Nucleus accumbens (tissue), 56 donors: ENCODE results near the gene POLR1B.
"Not testable (repeated sequence)": the region's sequence is repeated elsewhere in the genome, so short reads cannot be mapped to it uniquely, and the experiment has no call there.

Experiments
- DNase-seq, 56 donors: peaks; one replicate each; lab custom pipeline; 2025; lab: John Stamatoyannopoulos, UW

Gene POLR1B, protein sequence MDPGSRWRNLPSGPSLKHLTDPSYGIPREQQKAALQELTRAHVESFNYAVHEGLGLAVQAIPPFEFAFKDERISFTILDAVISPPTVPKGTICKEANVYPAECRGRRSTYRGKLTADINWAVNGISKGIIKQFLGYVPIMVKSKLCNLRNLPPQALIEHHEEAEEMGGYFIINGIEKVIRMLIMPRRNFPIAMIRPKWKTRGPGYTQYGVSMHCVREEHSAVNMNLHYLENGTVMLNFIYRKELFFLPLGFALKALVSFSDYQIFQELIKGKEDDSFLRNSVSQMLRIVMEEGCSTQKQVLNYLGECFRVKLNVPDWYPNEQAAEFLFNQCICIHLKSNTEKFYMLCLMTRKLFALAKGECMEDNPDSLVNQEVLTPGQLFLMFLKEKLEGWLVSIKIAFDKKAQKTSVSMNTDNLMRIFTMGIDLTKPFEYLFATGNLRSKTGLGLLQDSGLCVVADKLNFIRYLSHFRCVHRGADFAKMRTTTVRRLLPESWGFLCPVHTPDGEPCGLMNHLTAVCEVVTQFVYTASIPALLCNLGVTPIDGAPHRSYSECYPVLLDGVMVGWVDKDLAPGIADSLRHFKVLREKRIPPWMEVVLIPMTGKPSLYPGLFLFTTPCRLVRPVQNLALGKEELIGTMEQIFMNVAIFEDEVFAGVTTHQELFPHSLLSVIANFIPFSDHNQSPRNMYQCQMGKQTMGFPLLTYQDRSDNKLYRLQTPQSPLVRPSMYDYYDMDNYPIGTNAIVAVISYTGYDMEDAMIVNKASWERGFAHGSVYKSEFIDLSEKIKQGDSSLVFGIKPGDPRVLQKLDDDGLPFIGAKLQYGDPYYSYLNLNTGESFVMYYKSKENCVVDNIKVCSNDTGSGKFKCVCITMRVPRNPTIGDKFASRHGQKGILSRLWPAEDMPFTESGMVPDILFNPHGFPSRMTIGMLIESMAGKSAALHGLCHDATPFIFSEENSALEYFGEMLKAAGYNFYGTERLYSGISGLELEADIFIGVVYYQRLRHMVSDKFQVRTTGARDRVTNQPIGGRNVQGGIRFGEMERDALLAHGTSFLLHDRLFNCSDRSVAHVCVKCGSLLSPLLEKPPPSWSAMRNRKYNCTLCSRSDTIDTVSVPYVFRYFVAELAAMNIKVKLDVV

DNA sequence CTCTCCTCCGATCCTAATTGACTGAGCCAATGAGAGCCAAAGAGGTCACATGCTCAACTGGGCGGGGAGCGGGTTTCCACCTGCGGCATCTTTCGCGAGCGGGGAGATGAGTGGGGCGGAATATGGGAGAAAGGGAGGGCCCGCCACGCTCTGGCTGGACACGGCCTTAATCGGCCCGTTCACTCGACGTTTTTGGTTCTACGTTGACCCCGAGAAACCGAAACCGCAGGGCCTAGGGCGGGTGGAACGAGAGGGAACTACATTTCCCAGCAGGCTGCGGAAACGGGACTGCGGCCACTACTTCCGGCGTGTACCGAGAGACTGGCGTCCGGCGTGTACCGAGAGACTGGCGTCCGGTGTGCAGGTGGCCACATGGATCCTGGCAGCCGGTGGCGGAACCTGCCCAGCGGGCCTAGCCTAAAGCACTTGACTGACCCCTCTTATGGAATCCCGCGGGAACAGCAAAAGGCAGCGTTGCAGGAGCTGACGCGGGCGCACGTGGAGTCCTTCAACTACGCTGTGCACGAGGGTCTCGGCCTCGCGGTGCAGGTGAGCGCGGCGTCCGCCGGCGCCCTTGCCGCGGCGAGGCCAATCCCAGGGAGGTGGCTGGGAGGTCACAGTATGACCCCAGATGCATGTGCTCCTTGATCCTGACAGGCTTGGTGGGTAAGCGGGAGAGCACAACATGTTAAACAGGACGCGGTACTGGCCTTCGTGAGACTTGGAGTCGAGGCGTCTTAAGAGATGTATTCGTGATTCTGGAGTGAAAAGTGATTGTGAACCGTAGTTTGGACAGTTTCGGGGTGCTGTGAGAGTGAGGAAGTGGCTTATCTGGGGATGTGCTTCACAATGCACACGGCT, at the start of gene POLR1B:
Gene POLR1B, plus strand, starts transcription at position 343 of the 861 bp plus-strand sequence. Its CDS starts 30 bp downstream, at position 373.
- DNase-seq = peak in 55 of 56 donors; percentile 56 to 97 (median 89)

DNA sequence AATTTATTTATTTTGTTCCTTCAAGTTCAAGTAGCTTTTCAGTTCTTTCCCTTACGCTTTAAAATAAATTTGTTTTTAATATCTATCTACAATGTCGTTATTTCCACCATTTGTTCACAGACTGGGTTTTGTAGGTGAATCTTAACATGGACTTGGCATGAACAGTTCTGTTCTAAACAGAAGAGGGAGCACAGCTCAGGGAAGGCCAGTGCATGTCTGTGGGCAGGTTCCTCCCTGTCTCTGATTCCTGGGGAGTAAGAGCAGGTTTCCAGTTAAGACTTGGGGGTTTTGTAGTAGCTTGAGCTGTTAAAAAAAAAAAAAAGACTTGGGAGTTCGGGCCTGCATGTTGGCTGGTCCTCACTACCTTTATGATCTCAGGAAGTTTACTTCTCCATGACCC, 49.2 kb upstream of the POLR1B start:
- DNase-seq = no peak

DNA sequence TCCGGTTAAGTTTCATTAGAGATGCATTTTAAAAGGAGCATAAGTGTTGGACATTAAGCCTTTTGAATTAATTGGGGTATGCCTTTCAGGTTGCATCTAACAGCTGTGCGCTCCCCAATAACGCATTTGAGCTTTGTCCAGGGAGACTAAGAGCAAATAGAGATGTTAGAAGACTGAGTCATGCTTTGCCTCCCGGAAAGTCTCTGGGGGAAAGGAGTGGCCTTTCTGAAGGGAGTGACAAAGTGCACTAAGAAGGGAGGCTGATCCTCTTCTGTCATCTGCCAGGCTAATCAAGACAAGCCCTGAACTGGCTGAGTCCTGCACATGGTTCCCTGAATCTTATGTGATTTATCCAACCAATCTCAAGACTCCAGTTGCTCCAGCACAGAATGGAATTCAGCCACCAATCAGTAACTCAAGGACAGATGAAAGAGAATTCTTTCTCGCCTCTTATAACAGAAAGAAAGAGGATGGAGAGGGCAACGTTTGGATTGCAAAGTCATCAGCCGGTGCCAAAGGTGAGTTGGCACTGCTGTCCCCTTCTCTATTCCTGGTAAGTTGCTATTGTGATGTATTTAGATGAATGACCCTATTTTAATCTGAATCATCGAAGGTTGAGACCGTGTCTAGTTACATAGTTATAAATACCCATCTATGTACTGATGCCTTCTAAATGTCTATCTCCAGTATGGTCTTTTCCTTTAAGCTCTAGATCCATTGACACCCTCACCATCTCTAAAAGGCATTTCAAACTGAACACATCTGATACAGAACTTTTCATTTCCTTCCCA, 48.2 kb upstream of the POLR1B start:
- DNase-seq = peak in 3 of 56 donors; percentile 7 to 30 (median 10)

DNA sequence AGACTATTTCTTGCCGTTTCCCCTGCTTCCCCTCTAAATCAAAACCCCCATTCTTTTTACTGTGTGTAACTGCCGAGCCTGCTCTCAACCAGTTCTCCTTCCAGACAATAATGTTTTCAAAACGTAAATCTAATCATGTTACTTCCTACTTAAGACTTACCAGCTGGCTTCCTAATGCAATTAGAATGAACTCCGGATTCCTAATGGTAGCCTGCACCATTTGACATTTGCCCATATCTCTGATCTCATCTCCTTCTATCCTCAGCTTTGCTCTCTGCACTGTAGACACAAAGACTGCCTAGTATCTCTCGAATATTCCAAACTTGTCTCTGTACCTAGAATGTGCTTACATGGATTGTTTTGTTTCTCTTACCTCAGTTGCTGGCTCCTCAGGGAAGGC, 47.4 kb upstream of the POLR1B start:
- DNase-seq = no peak

DNA sequence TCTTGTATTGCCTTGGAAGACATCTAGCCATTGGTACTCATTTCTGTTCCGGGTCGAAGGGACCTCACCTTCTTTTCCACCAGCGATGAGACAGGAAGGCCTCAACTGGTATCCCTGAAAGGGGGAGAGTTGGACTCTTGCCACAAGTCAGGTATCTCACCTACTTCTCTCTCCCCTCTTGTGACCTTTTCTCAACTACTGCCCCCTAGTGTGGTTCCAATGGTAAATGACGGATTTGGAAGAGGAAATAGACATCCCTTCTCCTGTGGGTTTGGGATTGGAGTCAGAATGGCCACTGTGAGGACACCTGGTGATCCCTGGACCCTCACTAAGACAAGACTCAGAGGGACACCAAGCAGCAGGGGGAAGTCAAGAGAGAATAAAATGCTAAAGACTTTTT, 46.4 kb upstream of the POLR1B start:
- not testable (repeated sequence) for DNase-seq

DNA sequence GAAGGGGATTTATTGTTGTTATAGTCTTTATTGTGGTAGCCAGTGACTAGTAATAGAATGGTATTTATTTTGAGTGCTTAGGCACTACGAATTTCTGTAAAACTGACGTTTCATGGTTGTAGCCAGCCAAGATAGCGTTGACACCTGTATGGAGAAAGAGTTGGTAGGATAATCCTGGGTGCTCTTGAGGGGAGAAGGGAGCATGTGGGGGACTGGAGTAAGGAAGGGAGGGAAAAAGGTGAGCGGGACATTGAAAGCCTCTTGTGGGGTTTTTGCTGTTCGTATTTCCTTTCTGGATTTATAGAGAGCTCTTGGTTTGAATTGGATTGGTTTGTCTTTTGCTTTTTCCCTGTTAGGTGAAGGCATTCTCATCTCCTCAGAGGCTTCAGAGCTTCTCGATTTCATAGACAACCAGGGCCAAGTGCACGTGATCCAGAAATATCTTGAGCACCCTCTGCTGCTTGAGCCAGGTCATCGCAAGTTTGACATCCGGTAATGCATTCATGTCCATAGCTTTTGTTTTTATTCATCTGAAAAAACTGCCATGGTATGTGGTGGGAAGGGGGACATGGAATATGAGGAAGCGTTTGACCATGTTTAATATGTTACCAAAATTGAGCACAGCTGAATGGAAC, 41.3 kb upstream of the POLR1B start:
- peak in 14 of 56 donors; percentile 3 to 59 (median 20) for DNase-seq

DNA sequence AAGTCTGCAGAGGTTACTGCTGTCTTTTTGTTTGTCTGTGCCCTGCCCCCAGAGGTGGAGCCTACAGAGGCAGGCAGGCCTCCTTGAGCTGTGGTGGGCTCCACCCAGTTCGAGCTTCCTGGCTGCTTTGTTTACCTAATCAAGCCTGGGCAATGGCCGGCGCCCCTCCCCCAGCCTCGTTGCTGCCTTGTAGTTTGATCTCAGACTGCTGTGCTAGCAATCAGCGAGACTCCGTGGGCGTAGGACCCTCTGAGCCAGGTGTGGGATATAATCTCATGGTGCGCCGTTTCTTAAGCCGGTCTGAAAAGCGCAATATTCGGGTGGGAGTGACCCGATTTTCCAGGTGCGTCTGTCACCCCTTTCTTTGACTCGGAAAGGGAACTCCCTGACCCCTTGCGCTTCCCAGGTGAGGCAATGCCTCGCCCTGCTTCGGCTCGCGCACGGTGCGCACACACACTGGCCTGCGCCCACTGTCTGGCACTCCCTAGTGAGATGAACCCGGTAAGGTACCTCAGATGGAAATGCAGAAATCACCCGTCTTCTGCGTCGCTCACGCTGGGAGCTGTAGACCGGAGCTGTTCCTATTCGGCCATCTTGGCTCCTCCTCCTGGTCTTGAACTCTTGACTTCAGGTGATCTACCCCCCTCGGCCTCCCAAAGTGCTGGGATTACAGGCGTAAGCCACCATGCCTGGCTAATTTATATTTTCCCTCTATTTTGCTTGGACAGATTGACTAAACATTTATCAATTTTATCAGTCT, 32.8 kb upstream of the POLR1B start:
- DNase-seq = not testable (repeated sequence)

DNA sequence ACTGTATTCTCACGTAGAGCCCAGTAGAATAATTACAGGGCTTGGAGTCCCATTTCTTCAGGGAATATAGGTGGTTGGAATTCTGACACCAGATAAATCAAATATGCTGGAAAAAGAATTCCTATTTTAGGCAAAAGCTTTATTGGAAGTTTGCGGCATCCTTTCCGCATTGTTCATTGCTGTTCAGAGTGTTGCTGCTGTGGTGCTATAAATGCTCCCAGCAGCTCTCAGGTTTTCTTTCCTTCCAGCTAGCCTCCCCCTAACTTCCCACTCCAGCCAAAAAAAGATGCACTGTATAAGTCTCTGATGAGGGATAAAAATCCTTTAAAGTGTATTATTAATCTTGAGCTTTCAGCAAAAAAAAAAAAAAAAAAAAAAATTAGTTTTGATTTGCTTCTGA, 25.5 kb upstream of the POLR1B start:
- DNase-seq = peak in 5 of 56 donors; percentile 11 to 36 (median 33)

DNA sequence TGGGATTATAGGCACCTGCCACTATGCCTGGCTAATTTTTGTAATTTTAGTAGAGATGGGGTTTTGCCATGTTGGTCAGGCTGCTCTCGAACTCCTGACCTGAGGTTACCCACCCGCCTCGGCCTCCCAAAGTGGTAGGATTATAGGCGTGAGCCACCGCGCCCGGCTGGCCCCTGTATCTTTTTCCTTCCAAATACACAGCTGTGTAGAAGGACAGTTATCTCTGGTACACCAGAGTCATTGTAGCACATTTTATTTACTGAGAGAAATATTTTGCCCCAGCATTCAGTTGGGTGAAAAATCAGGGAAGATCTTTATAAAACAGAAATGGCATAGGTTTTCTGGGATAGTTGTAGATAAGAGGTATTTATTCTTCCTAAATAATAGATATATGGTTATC, 23.5 kb upstream of the POLR1B start:
- DNase-seq = no peak

DNA sequence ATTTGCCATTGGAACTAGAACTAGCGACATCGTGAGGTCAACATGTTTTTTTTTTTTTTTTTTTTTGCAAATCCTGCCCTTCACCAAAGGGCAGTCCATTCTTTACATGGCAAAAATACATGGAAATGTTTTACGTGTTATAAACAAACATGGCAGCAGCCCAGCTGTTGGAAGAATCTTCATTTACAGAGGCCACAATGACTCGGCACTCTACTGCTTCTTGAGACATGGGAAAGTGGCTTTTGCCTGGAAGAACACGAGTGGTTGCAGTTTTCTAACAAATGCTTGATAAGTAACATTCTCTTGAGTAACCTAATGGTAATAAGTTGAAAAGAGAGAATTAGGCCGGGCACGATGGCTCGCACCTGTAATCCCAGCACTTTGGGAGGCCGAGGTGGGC, 22.8 kb upstream of the POLR1B start:
- no peak for DNase-seq

DNA sequence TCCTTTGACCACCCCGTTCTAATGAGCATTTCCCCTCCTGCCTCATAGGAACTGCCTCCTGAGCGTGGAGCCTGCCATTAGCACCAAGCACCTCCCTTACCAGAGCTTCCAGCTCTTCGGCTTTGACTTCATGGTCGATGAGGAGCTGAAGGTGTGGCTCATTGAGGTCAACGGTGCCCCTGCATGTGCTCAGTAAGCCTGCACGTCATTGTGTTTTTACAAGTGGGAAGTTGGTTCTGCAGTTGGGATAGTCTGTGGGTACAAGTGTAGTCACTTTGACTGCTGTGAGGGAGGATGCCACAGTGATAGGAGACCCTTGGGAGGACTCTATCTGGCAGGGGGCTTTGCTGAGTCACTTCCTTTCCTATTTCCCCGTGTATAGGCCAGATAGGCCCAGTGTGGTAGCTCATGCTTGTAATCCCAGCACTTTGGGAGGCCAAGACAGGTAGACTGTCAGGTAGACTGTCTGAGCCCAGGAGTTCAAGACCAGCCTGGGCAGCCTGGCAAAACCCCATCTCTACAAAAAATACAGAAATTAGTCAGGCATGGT, 22.0 kb upstream of the POLR1B start:
- DNase-seq = no peak

DNA sequence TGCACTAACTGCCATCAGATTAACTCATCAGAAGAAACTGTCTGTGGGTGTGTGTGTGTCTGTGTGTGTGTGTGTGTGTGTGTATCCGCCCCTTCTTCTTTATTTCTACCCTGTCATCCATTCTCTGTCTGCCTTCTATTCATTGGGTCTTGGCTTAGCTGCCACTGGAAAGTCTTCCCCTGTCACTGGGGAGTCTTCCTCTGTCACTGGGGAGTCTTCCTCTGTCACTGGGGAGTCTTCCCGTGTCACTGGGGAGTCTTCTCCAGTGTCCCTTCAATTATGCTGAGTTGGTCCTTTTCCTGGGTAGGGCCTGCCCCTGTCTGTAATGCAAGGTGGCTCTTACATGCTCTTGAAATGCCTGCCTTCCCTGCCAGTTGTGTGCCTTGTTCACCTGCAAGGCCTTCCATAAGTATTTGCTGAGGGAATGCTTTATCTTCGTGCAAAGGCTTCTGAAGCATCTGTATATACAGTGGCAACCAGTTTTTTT, 18.9 kb upstream of the POLR1B start:
- DNase-seq = no peak

DNA sequence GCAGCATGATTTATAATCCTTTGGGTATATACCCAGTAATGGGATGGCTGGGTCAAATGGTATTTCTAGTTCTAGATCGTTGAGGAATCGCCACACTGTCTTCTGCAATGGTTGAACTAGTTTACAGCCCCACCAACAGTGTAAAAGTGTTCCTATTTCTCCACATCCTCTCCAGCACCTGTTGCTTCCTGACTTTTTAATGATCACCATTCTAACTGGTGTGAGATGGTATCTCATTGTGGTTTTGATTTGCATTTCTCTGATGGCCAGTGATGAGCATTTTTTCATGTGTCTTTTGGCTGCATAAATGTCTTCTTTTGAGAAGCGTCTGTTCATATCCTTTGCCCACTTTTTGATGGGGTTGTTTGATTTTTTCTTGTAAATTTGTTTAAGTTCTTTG, 18.0 kb upstream of the POLR1B start:
- DNase-seq = not testable (repeated sequence)

DNA sequence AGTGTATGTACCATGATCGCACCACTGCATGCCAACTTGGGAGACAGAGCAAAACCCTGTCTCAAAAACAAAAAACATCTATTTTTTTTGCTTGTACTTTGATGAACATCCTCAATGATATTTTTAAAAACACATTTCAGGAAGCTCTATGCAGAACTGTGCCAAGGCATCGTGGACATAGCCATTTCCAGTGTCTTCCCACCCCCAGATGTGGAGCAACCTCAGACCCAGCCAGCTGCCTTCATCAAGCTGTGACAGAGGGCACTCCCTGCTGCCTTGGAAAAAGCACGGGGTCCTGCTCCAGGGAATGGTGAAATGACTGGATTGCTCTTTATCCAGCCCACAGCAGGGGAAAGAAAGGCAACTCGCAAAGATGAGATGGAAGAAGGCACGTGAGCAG, 13.7 kb upstream of the POLR1B start:
- DNase-seq = no peak

DNA sequence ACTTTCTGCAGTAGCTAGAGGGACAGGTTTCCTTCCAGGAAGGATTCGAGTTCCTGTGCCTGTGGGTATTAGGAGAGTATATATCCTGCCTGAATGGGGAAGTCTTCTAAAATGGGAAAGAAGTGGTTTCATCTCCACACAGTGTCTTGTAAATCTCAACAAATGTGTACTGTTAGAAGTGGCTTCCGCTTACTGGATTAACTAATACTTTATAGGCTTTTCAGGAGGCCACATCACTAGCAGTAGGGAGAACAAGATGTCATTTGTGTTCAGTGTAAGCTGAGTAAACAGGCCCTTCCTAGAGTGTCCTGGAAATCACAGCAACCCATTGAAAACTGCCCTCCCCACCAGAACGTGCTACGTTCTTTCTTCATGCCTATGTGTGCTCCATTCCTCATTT, 12.5 kb upstream of the POLR1B start:
- DNase-seq = no peak

DNA sequence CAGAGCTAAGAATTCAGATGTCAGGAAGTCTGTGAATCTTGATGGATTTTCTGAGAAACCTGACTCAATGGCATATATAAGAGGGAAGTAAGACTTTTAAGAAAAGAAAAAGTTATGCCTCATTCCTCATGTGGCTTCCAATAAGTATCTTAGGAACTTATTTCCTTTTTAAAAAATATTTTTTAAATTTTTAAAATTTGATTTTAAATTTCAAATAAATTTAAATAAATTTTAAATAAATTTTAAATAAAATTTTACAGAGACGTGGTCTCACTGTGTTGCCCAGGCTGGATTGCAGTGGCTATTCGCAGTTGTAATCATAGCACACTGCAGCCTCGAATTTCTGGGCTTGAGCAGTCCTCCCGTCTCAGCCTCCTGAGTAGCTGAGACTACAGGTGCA, 11.5 kb upstream of the POLR1B start:
- DNase-seq = no peak

DNA sequence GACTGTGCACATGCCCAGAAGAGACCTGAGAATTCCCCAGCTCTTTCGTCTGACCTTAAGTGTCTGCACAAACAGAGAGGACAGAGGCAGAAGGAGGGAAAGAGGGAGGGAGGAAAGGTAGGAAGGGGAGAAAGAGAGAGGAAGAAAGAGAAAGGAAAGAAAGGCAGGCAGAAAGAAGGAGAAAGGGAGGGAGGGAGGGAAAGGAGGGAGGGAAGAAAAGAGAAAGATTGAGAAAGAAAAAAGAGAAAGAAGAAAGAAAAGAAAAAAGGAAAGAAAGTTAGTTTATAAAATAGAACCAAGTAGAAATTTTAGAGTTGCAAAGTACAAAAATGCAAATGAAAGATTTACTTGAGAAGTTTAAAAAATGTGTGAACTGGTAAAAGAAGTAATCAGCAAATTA, 7.4 kb upstream of the POLR1B start:
- no peak for DNase-seq
